Transverse colon (tissue), 4 donors: ENCODE measurements around the gene UBASH3B.
A peak's percentile ranks its signal among the peaks of the same experiment; 100 is the strongest.

Source experiments
- EP300 ChIP-seq: sonication (generic); formaldehyde crosslinking; IDR thresholded peaks from one replicate; pipeline ENCODE4 v1.6.1; 2017; ENCODE audit warnings: antibody characterized with exemption, low read depth
- POLR2A ChIP-seq: fragments of 450-650 bp; IDR thresholded peaks from one replicate; pipeline ENCODE4 v1.6.1; 2016; ENCODE audit warnings: antibody characterized with exemption, mild to moderate bottlenecking, moderate library complexity
- POLR2AphosphoS5 ChIP-seq, 3 donors: sonication (generic); formaldehyde crosslinking; IDR thresholded peaks; one replicate each; pipeline ENCODE4 v1.6.1; 2016; ENCODE audit warnings: antibody characterized with exemption in 3 of 3
- TF ChIP-seq, protein P1 (sequence below), 5 experiments: fragments of 200-600 bp in 3 of 5; fragments of 450-650 bp in 2 of 5; sonication (generic) in 3 of 5; IDR thresholded peaks; 1 replicate in 2 of 5; 2 replicates in 3 of 5; pipeline ENCODE4 v1.5.1; 2016 to 2017; ENCODE audit warnings: antibody characterized with exemption in 5 of 5, inconsistent platforms in 3 of 5, mild to moderate bottlenecking in 2 of 5, moderate library complexity in 1 of 5

DNA sequence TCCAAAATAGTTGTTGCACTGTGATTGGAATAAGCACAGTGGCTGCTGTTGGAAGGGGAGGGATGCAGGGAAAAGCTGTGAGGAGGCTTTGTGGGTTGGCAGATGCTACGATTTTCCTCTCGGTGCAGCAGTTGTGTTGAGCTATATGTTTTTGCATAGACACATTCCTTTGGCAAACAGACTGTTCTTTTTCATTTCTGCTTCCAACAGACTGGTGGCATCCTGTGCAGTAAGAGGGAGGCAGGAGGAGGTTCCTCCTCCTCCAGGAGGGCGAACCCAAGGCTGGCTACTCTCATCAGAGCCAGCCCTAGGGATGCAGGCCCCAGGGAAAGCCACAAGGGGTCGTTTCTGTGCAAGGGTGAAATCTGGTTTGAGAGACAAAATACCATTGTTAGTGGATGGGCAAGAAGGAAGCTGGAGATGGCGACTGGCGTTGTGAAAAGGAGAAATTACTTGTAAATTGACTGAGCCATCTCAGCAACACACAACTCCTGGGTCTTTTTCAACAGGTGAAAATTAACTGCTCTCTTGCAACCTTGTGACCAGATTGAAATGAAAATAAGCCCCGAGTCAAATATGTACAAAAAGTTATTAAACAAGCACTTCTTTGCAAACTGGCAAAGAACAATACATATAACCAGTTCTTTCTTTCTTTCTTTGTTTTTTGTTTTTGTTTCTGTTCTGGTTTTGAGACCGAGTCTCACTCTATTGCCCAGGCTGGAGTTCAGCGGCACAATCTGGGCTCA is 26.5 kb upstream of the UBASH3B start:
- TF ChIP-seq, protein P1, sequence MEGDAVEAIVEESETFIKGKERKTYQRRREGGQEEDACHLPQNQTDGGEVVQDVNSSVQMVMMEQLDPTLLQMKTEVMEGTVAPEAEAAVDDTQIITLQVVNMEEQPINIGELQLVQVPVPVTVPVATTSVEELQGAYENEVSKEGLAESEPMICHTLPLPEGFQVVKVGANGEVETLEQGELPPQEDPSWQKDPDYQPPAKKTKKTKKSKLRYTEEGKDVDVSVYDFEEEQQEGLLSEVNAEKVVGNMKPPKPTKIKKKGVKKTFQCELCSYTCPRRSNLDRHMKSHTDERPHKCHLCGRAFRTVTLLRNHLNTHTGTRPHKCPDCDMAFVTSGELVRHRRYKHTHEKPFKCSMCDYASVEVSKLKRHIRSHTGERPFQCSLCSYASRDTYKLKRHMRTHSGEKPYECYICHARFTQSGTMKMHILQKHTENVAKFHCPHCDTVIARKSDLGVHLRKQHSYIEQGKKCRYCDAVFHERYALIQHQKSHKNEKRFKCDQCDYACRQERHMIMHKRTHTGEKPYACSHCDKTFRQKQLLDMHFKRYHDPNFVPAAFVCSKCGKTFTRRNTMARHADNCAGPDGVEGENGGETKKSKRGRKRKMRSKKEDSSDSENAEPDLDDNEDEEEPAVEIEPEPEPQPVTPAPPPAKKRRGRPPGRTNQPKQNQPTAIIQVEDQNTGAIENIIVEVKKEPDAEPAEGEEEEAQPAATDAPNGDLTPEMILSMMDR (IDR thresholded peaks at IDR 0.05): peak; percentile 58 to 74 (median 70)
- no peak for TF ChIP-seq POLR2A
- no peak for TF ChIP-seq POLR2AphosphoS5 (IDR thresholded peaks at IDR 0.05)
- TF ChIP-seq EP300: no peak
